Kidney tubule cell (primary cell): ENCODE results near the gene SPINDOC.
"Not testable (repeated sequence)": the region's sequence is repeated elsewhere in the genome, so short reads cannot be mapped to it uniquely, and the experiment has no call there.

Experiments
- DNase-seq: peaks from one replicate; pipeline ENCODE4 v3.0.0-alpha.2; 2018; ENCODE audit warnings: low spot score

The SPINDOC gene

GRCh38 chr11:63858628-63859550, 45.6 kb downstream of the SPINDOC start:
- DNase-seq: peak; percentile 40

- no peak for DNase-seq
Measured at GRCh38 chr11:63862923-63863322, 49.7 kb downstream of the SPINDOC start.

GRCh38 chr11:63863620-63864019, 50.4 kb downstream of the SPINDOC start:
- DNase-seq: not testable (repeated sequence)

- DNase-seq: no peak
Measured at GRCh38 chr11:63866211-63866610, 53.0 kb downstream of the SPINDOC start.

GRCh38 chr11:63867511-63867910, 54.3 kb downstream of the SPINDOC start:
- DNase-seq: no peak

- DNase-seq: no peak
Measured at GRCh38 chr11:63868399-63869064, 55.3 kb downstream of the SPINDOC start.

GRCh38 chr11:63869171-63869591, 55.9 kb downstream of the SPINDOC start:
- DNase-seq: no peak

GRCh38 chr11:63869683-63870082, 56.4 kb downstream of the SPINDOC start:
- no peak for DNase-seq

- DNase-seq: peak; percentile 64
Measured at GRCh38 chr11:63870351-63871140, 57.3 kb downstream of the SPINDOC start.

GRCh38 chr11:63871962-63872799, 58.9 kb downstream of the SPINDOC start:
- peak; percentile 97 for DNase-seq

- no peak for DNase-seq
Measured at GRCh38 chr11:63872800-63873197, 59.5 kb downstream of the SPINDOC start.

- DNase-seq: no peak
Measured at GRCh38 chr11:63873311-63873710, 60.1 kb downstream of the SPINDOC start.

GRCh38 chr11:63874511-63874910, 61.3 kb downstream of the SPINDOC start:
- no peak for DNase-seq

- no peak for DNase-seq
Measured at GRCh38 chr11:63875506-63876065, 62.3 kb downstream of the SPINDOC start.

GRCh38 chr11:63876616-63877015, 63.4 kb downstream of the SPINDOC start:
- DNase-seq: no peak
